ENCODE measurements around the gene IGFALS. TPM values are rescaled to one million over a fixed set of nuclear protein-coding genes. Genes with fewer than 3 reads are reported as not detected.

IGFALS gene
- total RNA-seq (2012; rRNA removed) (not detected in 2 replicates), polyA plus RNA-seq (2012; rRNA removed) (not detected in 2 replicates), Bru-seq, nascent RNA (percentile 17 among the genes with signal in this experiment), BruChase-seq, experiment 1, labeled RNA remaining after a 6-hour chase (percentile 13 among the genes with signal in this experiment), BruChase-seq, experiment 2, labeled RNA remaining after a 2-hour chase (percentile 13 among the genes with signal in this experiment)
- 0.03 TPM in 1 of 2 replicates, not detected in the other for polyA plus RNA-seq (2012; cell fraction: cytosol; rRNA removed)
- polyA plus RNA-seq (2012; cell fraction: nucleus; rRNA removed; ENCODE audit: low replicate concordance) = 0.09 and 0.25 TPM in 2 replicates
- long read RNA-seq = 0 reads

- H3K9me1 ChIP-seq (ENCODE audit: insufficient read depth, low read length) = 0 out of 2 replicates have a peak, but pooled peaks cover 2% of the 10 kb centered on the region
- 74% methylated on average over 16 of the region's 28 CpGs; no CpG with 5 or more reads in 1 of the 2 experiments for WGBS, 2 experiments (ENCODE audit: extremely low coverage in 2 of 2, insufficient read length in 1 of 2)
- H3K4ac ChIP-seq (ENCODE audit: low read depth, low read length) = no peak within 1 kb of the TSS
- BruUV-seq (replicated peaks) = no TSS peak
- DNase-seq = no peak
- intact Hi-C loops (cut with micrococcal nuclease) (no loop called here), in situ Hi-C loops (cut with MboI; ENCODE audit: low sequenced_read_pairs) (no loop called here), dilution Hi-C loops (cut with HindIII; ENCODE audit: low sequenced_read_pairs, unreplicated experiment) (no loop called here)
- no peak within 1 kb of the TSS for H4K8ac ChIP-seq (ENCODE audit: low read depth in 2 of 2, low read length in 2 of 2)
- no peak within 1 kb of the TSS for H3K18ac ChIP-seq (ENCODE audit: low read depth, low read length)
- H3K9me3 ChIP-seq (ENCODE audit: control insufficient read depth, insufficient read depth, low read length) = peaks cover 5% of the 10 kb centered on the region; the same call in 1 of the 2 replicates
- CTCF ChIA-PET = no interaction called here
- no peak within 1 kb of the TSS for H2AFZ ChIP-seq (replicated peaks; ENCODE audit: low read length, poor library complexity)
- H3K4me3 ChIP-seq (ENCODE audit: insufficient read depth, low read depth, low read length) = no peak within 1 kb of the TSS
- POLR2A ChIA-PET (ENCODE audit: unreplicated experiment) = no interaction called here
- peak within 1 kb of the TSS; percentile 28 for H2AK9ac ChIP-seq (replicated peaks; ENCODE audit: low read depth, low read length, poor library complexity)
- H2BK15ac ChIP-seq (ENCODE audit: low read depth, low read length) = no peak within 1 kb of the TSS
- no peaks in the 10 kb centered on the region for H3K79me1 ChIP-seq (ENCODE audit: low read depth in 1 of 2, low read length in 2 of 2)
- no peak for ATAC-seq (ENCODE audit: low read depth)
- no peak within 1 kb of the TSS for H4K91ac ChIP-seq (ENCODE audit: insufficient read depth, low read depth, low read length)
- no peaks in the 10 kb centered on the region; the same call in 1 of the 2 replicates for H4K20me1 ChIP-seq (ENCODE audit: insufficient read depth, low read length)
- H2BK120ac ChIP-seq (ENCODE audit: low read depth, low read length) = no peak within 1 kb of the TSS
- H2BK5ac ChIP-seq (ENCODE audit: low read depth, low read length, poor library complexity, severe bottlenecking) = no peak within 1 kb of the TSS
- no peaks in the 10 kb centered on the region for H3K27me3 ChIP-seq (ENCODE audit: control insufficient read depth, insufficient read depth, low read length)
- no peak within 1 kb of the TSS for H3K56ac ChIP-seq (ENCODE audit: extremely low read depth, insufficient read depth, low read length)
- no peak within 1 kb of the TSS for H2AK5ac ChIP-seq (ENCODE audit: low read depth, low read length)
- no peak within 1 kb of the TSS for H2BK20ac ChIP-seq (ENCODE audit: low read depth, low read length)
- peaks cover 20% of the 10 kb centered on the region for H3K36me3 ChIP-seq (ENCODE audit: control insufficient read depth, insufficient read depth, low read length)
- H3K9ac ChIP-seq (ENCODE audit: low read depth, low read length) = no peak within 1 kb of the TSS
- H3K4me2 ChIP-seq (ENCODE audit: low read depth, low read length) = no peak within 1 kb of the TSS
- H3K14ac ChIP-seq (replicated peaks; ENCODE audit: low read depth, low read length) = no peak within 1 kb of the TSS
- no peak within 1 kb of the TSS for H4K5ac ChIP-seq (ENCODE audit: low read depth, low read length)
- no peaks in the 10 kb centered on the region for H3K4me1 ChIP-seq (ENCODE audit: control insufficient read depth, insufficient read depth, low read length)
- no peak within 1 kb of the TSS for H3K23ac ChIP-seq (ENCODE audit: low read depth, low read length)
- no peak within 1 kb of the TSS for H3K27ac ChIP-seq (ENCODE audit: insufficient read depth, low read length)
- TF ChIP-seq SMC3 (IDR thresholded peaks at IDR 0.05; ENCODE audit: low read depth, low read length) (no peak), USF2 (IDR thresholded peaks at IDR 0.05; ENCODE audit: low read depth, low read length) (no peak), RCOR1 (IDR thresholded peaks at IDR 0.05; ENCODE audit: insufficient replicate concordance, low read length) (no peak), MAFK (IDR thresholded peaks at IDR 0.05; ENCODE audit: low read depth, low read length) (no peak), ELK1 (IDR thresholded peaks at IDR 0.05; ENCODE audit: borderline replicate concordance, low read depth, low read length) (no peak), MXI1 (IDR thresholded peaks at IDR 0.05; ENCODE audit: borderline replicate concordance, low read depth, low read length) (no peak), FOS (IDR thresholded peaks at IDR 0.05; ENCODE audit: low read depth, low read length) (no peak), MAZ (IDR thresholded peaks at IDR 0.05; ENCODE audit: borderline replicate concordance, low read depth, low read length) (no peak), RAD21 (IDR thresholded peaks at IDR 0.05; ENCODE audit: low read length) (no peak), NFE2L2 (IDR thresholded peaks at IDR 0.05; ENCODE audit: low read depth, low read length) (no peak), CEBPB (IDR thresholded peaks at IDR 0.05; ENCODE audit: low read depth, low read length) (no peak), POLR2A (IDR thresholded peaks at IDR 0.05; ENCODE audit: low read depth, low read length) (no peak), RFX5 (IDR thresholded peaks at IDR 0.05; ENCODE audit: low read depth, low read length) (no peak), CTCF (conservative IDR thresholded peaks at IDR 0.05; ENCODE audit: low read depth, low read length) (no peak)
These were observed at the start of gene IGFALS for GRCh38 chr16:1793578-1794220. Gene IGFALS, minus strand, starts transcription at chr16:1793705. Its CDS starts 53 bp downstream, at chr16:1793652.
